ENCODE results near the gene FOXP1.
"Not testable (repeated sequence)": the region's sequence is repeated elsewhere in the genome, so short reads cannot be mapped to it uniquely, and the experiment has no call there.

GRCh38 chr3:71324224-71324623 lies 259.3 kb downstream of the FOXP1 start:
- TF ChIP-seq, protein P1, sequence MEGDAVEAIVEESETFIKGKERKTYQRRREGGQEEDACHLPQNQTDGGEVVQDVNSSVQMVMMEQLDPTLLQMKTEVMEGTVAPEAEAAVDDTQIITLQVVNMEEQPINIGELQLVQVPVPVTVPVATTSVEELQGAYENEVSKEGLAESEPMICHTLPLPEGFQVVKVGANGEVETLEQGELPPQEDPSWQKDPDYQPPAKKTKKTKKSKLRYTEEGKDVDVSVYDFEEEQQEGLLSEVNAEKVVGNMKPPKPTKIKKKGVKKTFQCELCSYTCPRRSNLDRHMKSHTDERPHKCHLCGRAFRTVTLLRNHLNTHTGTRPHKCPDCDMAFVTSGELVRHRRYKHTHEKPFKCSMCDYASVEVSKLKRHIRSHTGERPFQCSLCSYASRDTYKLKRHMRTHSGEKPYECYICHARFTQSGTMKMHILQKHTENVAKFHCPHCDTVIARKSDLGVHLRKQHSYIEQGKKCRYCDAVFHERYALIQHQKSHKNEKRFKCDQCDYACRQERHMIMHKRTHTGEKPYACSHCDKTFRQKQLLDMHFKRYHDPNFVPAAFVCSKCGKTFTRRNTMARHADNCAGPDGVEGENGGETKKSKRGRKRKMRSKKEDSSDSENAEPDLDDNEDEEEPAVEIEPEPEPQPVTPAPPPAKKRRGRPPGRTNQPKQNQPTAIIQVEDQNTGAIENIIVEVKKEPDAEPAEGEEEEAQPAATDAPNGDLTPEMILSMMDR (IDR thresholded peaks at IDR 0.05): not testable (repeated sequence)
- not testable (repeated sequence) for TF ChIP-seq POLR2A (IDR thresholded peaks at IDR 0.05)
